HG02970 (cell line): ENCODE results near the gene PRKCH.

Experiments used
- ATAC-seq: cut with Tn5 transposase; IDR thresholded peaks from one replicate; pipeline ENCODE4 v1.9.1; 2021; ENCODE audit warnings: mild to moderate bottlenecking, moderate library complexity, moderate number of reproducible peaks; ENCODE audit not compliant: unreplicated experiment, low FRiP score

The PRKCH gene

DNA sequence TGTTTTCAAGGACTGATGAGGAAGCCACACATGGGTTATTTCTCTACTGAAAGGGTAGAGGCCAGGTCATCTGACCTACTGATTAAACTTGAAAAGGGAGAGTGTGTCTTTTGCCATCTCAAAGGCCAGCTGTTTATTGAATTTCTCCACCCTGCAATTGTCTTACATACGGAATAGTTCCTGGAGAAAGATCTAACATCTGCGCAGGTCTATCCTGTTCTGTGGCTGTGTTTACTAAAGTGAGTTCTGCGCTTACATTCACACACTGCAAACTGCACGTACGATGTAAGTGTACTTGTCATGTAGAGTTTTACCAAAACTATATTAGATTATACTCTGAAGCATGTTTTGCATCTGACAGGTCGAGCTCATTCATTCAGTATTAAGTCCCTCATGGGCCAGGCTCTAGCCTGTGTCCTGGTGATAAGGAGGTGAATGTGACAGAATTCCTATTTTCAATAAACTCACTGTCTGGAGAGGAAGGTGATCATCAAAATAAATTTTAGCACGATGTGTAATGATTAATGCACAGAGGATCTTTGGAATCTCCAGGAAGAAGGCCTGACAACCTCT lies 96.6 kb downstream of the PRKCH start:
- no peak for ATAC-seq

DNA sequence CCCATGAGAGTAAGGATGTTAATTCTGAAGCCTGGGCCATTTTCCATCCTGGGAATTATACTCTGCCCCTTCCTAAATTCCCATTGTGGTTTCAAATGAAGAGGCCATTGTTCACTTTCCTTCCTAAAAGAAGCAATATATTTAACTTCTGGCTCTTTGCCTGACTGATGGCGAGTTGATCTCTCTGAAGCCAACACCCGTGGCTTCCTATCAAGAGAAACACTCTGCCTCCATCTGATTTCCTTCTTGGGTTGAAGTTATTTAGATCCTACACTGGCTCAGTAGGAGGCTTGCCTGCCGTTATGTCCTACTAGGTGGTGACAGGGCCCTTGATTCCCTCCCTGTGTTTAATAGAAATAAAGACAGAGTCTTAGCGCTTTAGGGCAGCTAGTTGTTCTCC lies 97.4 kb downstream of the PRKCH start:
- ATAC-seq = no peak

- no peak for ATAC-seq
Measured at GRCh38 chr14:61419201-61419600, 97.8 kb downstream of the PRKCH start.

DNA sequence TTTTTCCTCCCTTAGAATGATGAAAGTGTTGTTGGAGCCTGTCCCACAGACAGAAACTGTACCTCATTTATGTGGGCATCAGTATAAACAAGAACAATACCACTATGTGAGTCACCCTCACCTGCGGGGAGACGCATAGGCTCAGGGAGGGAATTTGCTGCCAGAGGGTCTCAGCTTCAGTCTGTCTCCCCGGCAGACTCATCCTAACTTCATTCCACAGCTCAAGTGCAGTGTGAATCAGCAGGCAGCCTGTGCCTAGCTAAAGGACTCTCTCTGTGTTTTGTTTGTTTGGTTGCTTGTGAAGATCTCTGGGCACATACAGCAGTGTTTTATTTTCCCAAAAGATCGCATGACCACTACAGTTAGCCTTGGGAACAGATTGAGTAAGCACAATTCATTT lies 98.9 kb downstream of the PRKCH start:
- ATAC-seq = no peak

- ATAC-seq = no peak
Measured at GRCh38 chr14:61421212-61421923, 100.0 kb downstream of the PRKCH start.

GRCh38 chr14:61426048-61426447 lies 104.7 kb downstream of the PRKCH start:
- ATAC-seq = no peak

DNA sequence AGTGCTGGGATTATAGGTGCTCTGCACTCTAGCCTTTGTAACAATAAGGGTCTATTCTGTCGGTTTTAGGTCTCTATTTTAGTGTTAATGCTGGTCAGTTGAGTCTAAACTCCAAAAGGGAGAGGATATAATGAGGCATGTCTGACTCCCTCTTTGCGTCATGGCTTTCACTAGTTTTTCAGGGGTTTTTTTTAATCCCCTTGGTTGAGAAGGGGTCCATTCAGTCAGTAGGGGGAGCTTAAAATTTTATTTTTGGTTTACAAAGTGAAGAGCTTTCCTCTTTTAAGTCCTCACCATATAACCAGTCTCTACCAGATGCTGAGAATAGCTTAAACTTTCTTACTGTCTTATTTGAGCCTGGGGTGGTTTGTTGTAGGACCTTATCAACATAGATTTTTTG lies 106.9 kb downstream of the PRKCH start:
- ATAC-seq = no peak

- no peak for ATAC-seq
Measured at GRCh38 chr14:61429316-61429715, 107.9 kb downstream of the PRKCH start.

DNA sequence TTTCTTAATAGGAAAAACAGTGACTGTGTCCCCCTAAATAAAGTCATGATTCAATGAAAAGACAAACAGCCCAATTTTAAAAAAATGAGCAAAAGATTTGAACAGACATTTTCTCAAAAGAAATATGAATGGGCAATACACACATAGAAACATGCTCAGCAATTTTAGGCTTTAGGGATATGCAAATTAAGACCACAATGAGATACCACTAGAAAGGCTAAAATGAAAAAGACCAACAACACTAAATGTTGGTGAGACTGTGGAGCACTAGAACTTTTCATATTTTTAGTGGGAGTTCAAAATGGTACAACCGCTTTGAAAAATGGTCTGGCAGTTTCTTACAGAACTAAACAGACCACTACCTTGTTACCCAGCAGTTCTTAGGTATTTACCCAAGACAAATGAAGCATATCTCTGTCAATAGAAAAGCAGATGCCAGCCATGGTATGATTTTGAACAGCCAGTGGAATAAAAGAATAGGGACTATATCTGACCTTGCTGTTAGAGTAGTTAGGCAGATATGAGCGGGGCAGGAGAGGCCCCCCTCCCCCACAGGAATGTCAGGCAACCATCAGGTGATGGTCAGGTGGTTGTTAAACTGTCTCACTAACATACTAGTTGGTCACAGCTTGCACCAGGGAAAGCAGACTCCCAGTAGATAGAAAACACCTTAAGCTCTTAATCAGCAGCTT lies 108.8 kb downstream of the PRKCH start:
- ATAC-seq = no peak

DNA sequence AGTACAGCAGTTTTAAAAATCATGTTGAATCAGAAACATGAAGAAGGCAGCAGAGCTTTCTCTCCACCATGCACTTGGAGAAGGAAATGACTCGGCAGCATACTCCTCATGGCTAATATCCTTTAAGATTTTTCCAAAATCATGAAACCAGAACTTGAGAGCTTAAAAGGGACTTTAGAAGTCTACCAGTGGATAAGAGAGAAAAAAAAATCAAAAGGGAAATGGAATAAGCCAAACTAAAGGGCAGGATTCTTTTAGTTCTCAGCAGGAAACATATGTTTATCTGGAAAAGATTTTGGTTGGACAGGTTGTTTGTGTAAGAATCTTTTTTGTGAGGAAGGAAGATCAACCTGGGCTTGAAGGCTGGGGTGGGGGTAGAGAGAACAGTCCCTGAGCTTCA lies 111.8 kb downstream of the PRKCH start:
- ATAC-seq = no peak

DNA sequence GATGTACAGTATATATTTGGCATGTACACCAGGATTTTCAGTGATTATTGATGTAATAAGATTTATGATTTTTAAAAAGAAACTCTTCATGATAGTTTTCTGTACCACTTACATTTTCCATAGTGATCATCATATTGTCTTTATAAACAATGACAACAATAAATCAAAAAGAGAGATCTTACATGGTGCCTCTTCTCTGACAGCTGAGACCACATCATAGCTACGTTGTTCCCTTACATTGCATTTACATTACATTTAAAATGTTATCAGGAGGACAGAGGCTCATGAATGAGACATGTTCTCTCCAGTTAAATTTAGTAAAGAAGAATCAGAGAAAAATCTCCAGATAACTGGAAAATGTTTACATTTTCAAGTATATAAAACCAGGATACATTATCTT lies 112.4 kb downstream of the PRKCH start:
- no peak for ATAC-seq

DNA sequence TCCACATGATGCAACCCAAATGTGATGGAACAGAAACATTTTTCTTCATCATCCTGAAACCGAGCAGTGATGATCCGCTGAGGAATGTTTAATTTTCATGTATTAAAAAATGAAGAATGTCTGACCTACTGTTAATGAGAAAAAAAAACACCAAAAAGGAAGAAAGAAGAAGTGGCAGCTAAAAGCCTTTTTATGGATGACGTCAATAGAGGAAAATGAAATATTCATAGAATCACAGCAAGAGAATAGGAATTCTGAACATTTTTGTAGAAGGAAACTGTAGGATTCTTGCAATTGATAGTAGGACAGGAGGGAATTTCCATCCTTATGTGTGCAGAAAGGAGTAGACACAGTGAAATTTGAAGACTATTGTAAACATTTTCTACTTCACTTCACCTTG lies 112.9 kb downstream of the PRKCH start:
- ATAC-seq = no peak

DNA sequence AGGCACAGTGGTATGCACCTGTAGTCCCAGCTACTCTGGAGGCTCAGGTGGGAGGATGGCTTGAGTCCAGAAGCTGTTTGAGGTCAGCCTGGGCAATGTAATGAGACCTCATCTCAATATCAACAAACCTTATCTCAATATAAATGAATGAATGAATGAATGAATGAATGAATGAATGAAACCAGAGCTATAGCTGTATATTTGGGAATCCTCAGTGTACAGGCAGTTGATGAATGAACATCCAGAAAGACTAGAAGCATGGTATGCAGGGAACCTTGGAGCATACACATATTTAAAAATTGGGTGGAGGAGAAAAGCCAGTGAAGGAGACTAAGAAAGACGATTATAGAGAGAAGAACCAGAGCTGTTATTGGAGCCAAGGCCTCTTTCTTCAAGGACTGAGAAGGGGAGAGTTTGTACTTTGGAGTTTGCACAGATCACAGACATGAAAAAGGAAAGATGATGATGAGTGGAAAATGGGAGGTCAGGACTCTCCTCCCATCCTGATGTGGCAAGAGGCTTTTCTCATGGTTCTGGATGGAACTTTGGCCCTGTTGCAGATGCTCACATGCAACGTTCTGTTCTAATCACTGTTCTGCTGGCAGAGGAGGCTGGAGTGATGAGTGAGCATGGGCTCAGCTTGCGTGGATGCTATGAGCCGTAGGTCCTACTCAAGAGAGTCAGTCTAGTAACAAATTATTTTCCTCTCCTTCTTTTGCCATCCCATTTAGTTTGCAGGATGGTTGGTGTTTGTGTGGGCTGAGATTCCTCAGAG lies 114.4 kb downstream of the PRKCH start:
- no peak for ATAC-seq

GRCh38 chr14:61437381-61437780 lies 116.0 kb downstream of the PRKCH start:
- no peak for ATAC-seq

DNA sequence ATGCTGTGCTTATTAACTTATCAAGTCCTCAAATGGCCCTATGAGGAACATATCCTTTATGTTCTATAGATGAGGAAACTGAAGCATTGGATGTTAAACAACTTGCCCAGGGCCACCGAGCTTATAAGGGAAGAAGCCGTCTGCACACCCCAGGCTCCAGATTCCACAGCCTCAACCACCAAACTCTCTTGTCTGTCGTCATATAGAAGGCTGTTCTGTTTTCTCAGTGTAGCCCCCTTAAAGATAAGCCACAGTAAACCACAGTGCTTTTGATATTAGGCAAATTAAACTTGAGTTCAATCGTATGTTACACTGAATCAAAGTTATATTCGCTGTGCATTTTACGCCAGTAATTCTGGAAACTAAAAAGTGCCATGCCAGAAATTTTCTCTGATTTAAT lies 116.7 kb downstream of the PRKCH start:
- ATAC-seq = no peak

DNA sequence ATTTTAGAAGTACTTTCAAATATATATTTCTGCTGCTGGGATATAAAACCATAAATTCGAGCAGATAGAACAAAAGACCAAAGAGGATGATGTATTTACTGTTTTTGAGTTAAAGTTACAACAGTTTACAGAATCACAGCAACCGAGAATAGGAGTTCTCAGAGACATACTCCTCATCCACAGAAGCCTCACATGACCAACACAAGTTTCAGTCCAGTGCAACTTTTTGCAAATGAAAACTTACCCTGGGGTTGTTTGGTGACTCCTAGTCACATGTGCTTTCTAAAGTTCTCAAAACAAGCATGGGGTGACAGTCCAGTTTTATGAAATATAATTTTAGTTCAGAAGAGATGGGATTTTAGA lies 117.1 kb downstream of the PRKCH start:
- no peak for ATAC-seq

GRCh38 chr14:61438860-61439765 lies 117.7 kb downstream of the PRKCH start:
- ATAC-seq = no peak

GRCh38 chr14:61439779-61440418 lies 118.5 kb downstream of the PRKCH start:
- ATAC-seq = no peak

DNA sequence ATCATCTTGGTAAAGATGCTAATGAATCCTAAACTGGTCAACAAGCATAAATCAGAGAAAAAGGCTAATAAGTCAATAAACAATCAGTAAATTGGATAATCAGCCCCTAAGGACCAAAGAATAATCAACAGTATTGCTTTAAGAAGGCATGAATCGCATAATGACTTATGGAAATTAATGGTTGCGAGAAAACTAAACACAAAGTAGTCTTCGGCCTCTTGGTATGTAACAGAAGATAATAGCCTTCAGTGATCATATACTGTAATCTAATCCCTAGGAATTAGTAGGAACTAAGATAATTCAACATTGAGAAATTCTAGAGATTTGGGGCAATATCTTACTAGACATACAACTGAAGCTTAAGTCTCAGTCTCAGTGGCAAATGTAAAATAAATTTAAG lies 122.1 kb downstream of the PRKCH start:
- ATAC-seq = no peak
